GM19351 (cell line): ENCODE results near the gene SNX6.
"Not testable (repeated sequence)": the region's sequence is repeated elsewhere in the genome, so short reads cannot be mapped to it uniquely, and the experiment has no call there.

ENCODE experiments used
- ATAC-seq: cut with Tn5 transposase; IDR thresholded peaks from one replicate; pipeline ENCODE4 v1.9.1; 2021; ENCODE audit warnings: mild to moderate bottlenecking, moderate library complexity; ENCODE audit not compliant: unreplicated experiment

Gene SNX6

DNA sequence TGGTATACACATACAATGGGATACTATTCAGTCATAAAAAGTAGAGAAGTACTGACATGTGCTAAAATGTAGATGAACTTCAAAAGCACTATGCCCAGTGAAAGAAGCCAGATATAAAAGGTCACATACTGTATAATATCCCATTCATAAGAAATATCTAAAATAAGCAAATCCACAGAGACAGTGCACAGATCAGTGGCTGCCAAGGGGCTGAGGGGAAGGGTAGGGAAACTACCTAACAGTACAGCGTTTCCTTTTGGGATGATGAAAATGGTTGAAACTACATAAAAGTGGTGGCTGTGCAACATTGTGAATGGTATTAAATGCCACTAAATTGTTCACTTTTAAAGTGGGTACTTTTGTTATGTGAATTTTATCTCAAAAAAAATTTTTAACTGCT, 102.4 kb downstream of the SNX6 start:
- no peak for ATAC-seq

DNA sequence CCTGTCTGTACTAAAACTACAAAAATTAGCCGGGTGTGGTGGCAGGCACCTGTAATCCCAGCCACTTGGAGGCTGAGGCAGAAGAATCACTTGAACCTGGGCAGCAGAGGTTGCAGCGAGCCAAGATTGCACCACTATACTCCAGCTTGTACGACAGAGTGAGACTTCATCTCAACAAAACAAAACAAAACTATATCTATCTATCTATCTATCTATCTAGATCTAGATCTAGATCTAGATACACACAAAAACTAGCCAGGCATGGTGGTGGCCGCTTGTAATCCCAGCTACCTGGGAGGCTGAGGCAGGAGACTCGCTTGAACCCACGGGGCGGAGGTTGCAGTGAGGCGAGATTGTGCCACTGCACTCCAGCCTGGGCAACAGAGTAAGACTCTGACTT, 105.7 kb downstream of the SNX6 start:
- not testable (repeated sequence) for ATAC-seq

DNA sequence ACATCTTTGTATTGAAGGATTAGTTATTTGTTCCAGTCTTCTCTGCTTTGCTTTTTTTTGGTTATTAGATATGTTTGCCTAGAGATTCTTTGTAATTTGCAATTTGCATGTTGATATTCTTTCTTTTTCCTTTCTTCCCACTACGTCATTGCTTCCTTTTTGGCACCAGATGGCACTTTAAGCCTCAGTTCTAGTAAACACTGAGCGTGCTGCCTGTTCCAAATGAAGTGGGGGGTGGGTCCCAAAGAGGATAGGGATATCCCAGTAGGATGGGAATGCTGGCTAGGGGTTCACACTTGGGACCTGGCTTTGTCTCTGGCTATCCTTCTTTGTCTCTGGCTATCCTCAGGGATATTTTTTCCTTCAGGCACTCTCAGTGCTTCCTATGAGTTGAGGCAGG, 107.5 kb downstream of the SNX6 start:
- no peak for ATAC-seq

GRCh38 chr14:34521071-34521470, 108.9 kb downstream of the SNX6 start:
- ATAC-seq, result not testable (repeated sequence)

- not testable (repeated sequence) for ATAC-seq
These were observed 109.5 kb downstream of the SNX6 start for GRCh38 chr14:34520304-34520970.
